DMS79 (cell line): ENCODE data around the gene EFNA4.

ENCODE experiments used
- DNase-seq: peaks from one replicate; lab custom pipeline; 2025; lab: John Stamatoyannopoulos, UW

The EFNA4 gene

GRCh38 chr1:155073377-155074242, 10.1 kb downstream of the EFNA4 start:
- DNase-seq = no peak

GRCh38 chr1:155075535-155075934, 12.0 kb downstream of the EFNA4 start:
- no peak for DNase-seq

GRCh38 chr1:155076371-155076770, 12.8 kb downstream of the EFNA4 start:
- no peak for DNase-seq

- no peak for DNase-seq
These were observed 13.8 kb downstream of the EFNA4 start for GRCh38 chr1:155077346-155077745.

GRCh38 chr1:155077758-155078445, 14.4 kb downstream of the EFNA4 start:
- DNase-seq = no peak

- DNase-seq = no peak
These were observed 15.1 kb downstream of the EFNA4 start, which contains the start of gene EFNA3 for GRCh38 chr1:155078469-155079209. Gene EFNA3 (plus strand): TSS chr1:155078837. CDS start chr1:155078942, 105 bp downstream.

- DNase-seq = no peak
These were observed 15.6 kb downstream of the EFNA4 start for GRCh38 chr1:155079210-155079486.

- no peak for DNase-seq
These were observed 16.2 kb downstream of the EFNA4 start for GRCh38 chr1:155079487-155080311.

- DNase-seq = peak; percentile 73
These were observed 17.0 kb downstream of the EFNA4 start for GRCh38 chr1:155080312-155081228.

GRCh38 chr1:155081472-155082300, 18.1 kb downstream of the EFNA4 start:
- no peak for DNase-seq

- DNase-seq = no peak
These were observed 18.9 kb downstream of the EFNA4 start for GRCh38 chr1:155082301-155083051.

GRCh38 chr1:155083052-155083541, 19.6 kb downstream of the EFNA4 start:
- no peak for DNase-seq

- no peak for DNase-seq
These were observed 20.6 kb downstream of the EFNA4 start for GRCh38 chr1:155083865-155084721.

GRCh38 chr1:155084722-155085503, 21.4 kb downstream of the EFNA4 start:
- DNase-seq = peak; percentile 95

- DNase-seq = no peak
These were observed 22.1 kb downstream of the EFNA4 start for GRCh38 chr1:155085504-155086127.

- DNase-seq = no peak
These were observed 22.7 kb downstream of the EFNA4 start for GRCh38 chr1:155086128-155086741.
